Endothelial cell of hepatic sinusoid (primary cell): ENCODE data around the gene NMT1.

Source experiments
- in situ Hi-C: cut with HindIII; loops from 2 replicates; pipeline ENCODE4 v1.10.0; 2017; ENCODE audit warnings: low sequenced_read_pairs

NMT1 gene

GRCh38 chr17:45149037-45149668, 88.0 kb downstream of the NMT1 start:
- in situ Hi-C loops: no loop called here

GRCh38 chr17:45149669-45150664, 88.8 kb downstream of the NMT1 start:
- in situ Hi-C loops: loop anchor here (10.0 kb wide), 1 partner anchor 235 kb away; no protein-coding TSS in a partner anchor

GRCh38 chr17:45150911-45151809, 90.0 kb downstream of the NMT1 start:
- in situ Hi-C loops: loop anchor here (10.0 kb wide), 1 partner anchor 234 kb away; no protein-coding TSS in a partner anchor

GRCh38 chr17:45155029-45155428, 93.9 kb downstream of the NMT1 start:
- in situ Hi-C loops: loop anchor here (10.0 kb wide), 1 partner anchor 230 kb away; no protein-coding TSS in a partner anchor

- in situ Hi-C loops: loop anchor here (10.0 kb wide), 1 partner anchor 229 kb away; no protein-coding TSS in a partner anchor
These were observed 94.4 kb downstream of the NMT1 start for GRCh38 chr17:45155483-45155882.

- in situ Hi-C loops: loop anchor here (10.0 kb wide), 1 partner anchor 229 kb away; no protein-coding TSS in a partner anchor
These were observed 95.1 kb downstream of the NMT1 start for GRCh38 chr17:45156242-45156641.
